ENCODE data around the gene LINS1.

Gene LINS1

GRCh38 chr15:100570275-100570674, 31.7 kb downstream of the LINS1 start:
- in situ Hi-C loops (cut with MboI; ENCODE audit: low sequenced_read_pairs, unreplicated experiment) = no loop called here
- no peak for TF ChIP-seq CTCF (IDR thresholded peaks at IDR 0.05; ENCODE audit: borderline replicate concordance, control extremely low read depth, extremely low read depth, insufficient read depth, missing control alignments)

GRCh38 chr15:100569391-100569790, 32.6 kb downstream of the LINS1 start:
- DNase-seq (ENCODE audit: low spot score) = no peak
- no peak for TF ChIP-seq CTCF (IDR thresholded peaks at IDR 0.05; ENCODE audit: borderline replicate concordance, control extremely low read depth, extremely low read depth, insufficient read depth, missing control alignments)
- in situ Hi-C loops (cut with MboI; ENCODE audit: low sequenced_read_pairs, unreplicated experiment) = no loop called here

More at GRCh38 chr15:100570275-100570674, 31.7 kb downstream of the LINS1 start:
- no peak for DNase-seq (ENCODE audit: low spot score)

- no peak for DNase-seq (ENCODE audit: low spot score)
- TF ChIP-seq CTCF (IDR thresholded peaks at IDR 0.05; ENCODE audit: borderline replicate concordance, control extremely low read depth, extremely low read depth, insufficient read depth, missing control alignments) = no peak
- in situ Hi-C loops (cut with MboI; ENCODE audit: low sequenced_read_pairs, unreplicated experiment) = no loop called here
Observed at GRCh38 chr15:100566850-100567628, 34.9 kb downstream of the LINS1 start.

- in situ Hi-C loops (cut with MboI; ENCODE audit: low sequenced_read_pairs, unreplicated experiment) = no loop called here
- DNase-seq (ENCODE audit: low spot score) = no peak
- TF ChIP-seq CTCF (IDR thresholded peaks at IDR 0.05; ENCODE audit: borderline replicate concordance, control extremely low read depth, extremely low read depth, insufficient read depth, missing control alignments) = no peak
Observed at GRCh38 chr15:100565591-100565990, 36.4 kb downstream of the LINS1 start.

- in situ Hi-C loops (cut with MboI; ENCODE audit: low sequenced_read_pairs, unreplicated experiment) = no loop called here
- TF ChIP-seq CTCF (IDR thresholded peaks at IDR 0.05; ENCODE audit: borderline replicate concordance, control extremely low read depth, extremely low read depth, insufficient read depth, missing control alignments) = no peak
Observed at GRCh38 chr15:100560323-100560722, 41.7 kb downstream of the LINS1 start.

GRCh38 chr15:100559330-100559729, 42.7 kb downstream of the LINS1 start:
- in situ Hi-C loops (cut with MboI; ENCODE audit: low sequenced_read_pairs, unreplicated experiment) = no loop called here
- DNase-seq (ENCODE audit: low spot score) = no peak
- no peak for TF ChIP-seq CTCF (IDR thresholded peaks at IDR 0.05; ENCODE audit: borderline replicate concordance, control extremely low read depth, extremely low read depth, insufficient read depth, missing control alignments)

More at GRCh38 chr15:100560323-100560722, 41.7 kb downstream of the LINS1 start:
- DNase-seq (ENCODE audit: low spot score) = no peak

All from GM13976 (cell line).